Smooth muscle cell (in vitro differentiated cells): Measurements from ENCODE around the gene DLL1. TPM values are rescaled to one million over a fixed set of nuclear protein-coding genes. Genes with fewer than 3 reads are reported as not detected.

Source experiments
- DNase-seq: peaks from one replicate; lab custom pipeline; 2025; ENCODE audit not compliant: unreplicated experiment; lab: John Stamatoyannopoulos, UW
- H2AFZ ChIP-seq: fragments of 200-600 bp; sonication (generic); 2 replicates; pipeline ENCODE4 v1.6.0; 2016; ENCODE audit warnings: antibody characterized with exemption, low read depth, mild to moderate bottlenecking
- H3F3A ChIP-seq: fragments of 200-600 bp; sonication (generic); 2 replicates; pipeline ENCODE4 v1.6.0; 2017; ENCODE audit warnings: antibody characterized with exemption, low read depth
- H3K27ac ChIP-seq: fragments of 200-600 bp; sonication (generic); 2 replicates; pipeline ENCODE4 v1.5.1; 2016; ENCODE audit warnings: low read depth, mild to moderate bottlenecking
- H3K27me3 ChIP-seq: fragments of 200-600 bp; sonication (generic); 2 replicates; pipeline ENCODE4 v1.6.1; 2016; ENCODE audit warnings: low read depth, mild to moderate bottlenecking
- H3K36me3 ChIP-seq: fragments of 200-600 bp; sonication (generic); 2 replicates; pipeline ENCODE4 v1.5.1; 2016; ENCODE audit warnings: low read depth
- H3K4me1 ChIP-seq: fragments of 200-600 bp; sonication (generic); 2 replicates; pipeline ENCODE4 v1.5.1; 2016; ENCODE audit warnings: low read depth
- H3K4me2 ChIP-seq: fragments of 200-600 bp; sonication (generic); 2 replicates; pipeline ENCODE4 v1.6.0; 2016; ENCODE audit warnings: mild to moderate bottlenecking
- H3K4me3 ChIP-seq: fragments of 200-600 bp; sonication (generic); 2 replicates; pipeline ENCODE4 v1.5.1; 2016; ENCODE audit warnings: mild to moderate bottlenecking
- H3K79me2 ChIP-seq: fragments of 200-600 bp; sonication (generic); 2 replicates; pipeline ENCODE4 v1.6.0; 2016; ENCODE audit warnings: low read depth, mild to moderate bottlenecking
- H3K9ac ChIP-seq: fragments of 200-600 bp; sonication (generic); 2 replicates; pipeline ENCODE4 v1.6.0; 2016; ENCODE audit warnings: low read depth
- H3K9me3 ChIP-seq: fragments of 200-600 bp; sonication (generic); replicated peaks from 2 replicates; pipeline ENCODE4 v1.5.1; 2016; ENCODE audit warnings: low read depth
- H4K20me1 ChIP-seq: fragments of 200-600 bp; sonication (generic); 2 replicates; pipeline ENCODE4 v1.6.0; 2016; ENCODE audit warnings: low read depth
- CTCF ChIP-seq: fragments of 200-600 bp; sonication (generic); IDR thresholded peaks from 2 replicates; pipeline ENCODE4 v1.5.1; 2017; ENCODE audit warnings: borderline replicate concordance, mild to moderate bottlenecking, antibody characterized with exemption; ENCODE audit not compliant: insufficient read depth, poor library complexity, severe bottlenecking
- WGBS: methylation state at CpG from one replicate; pipeline ENCODE4 v1.1.7; 2016; ENCODE audit warnings: low lambda C conversion rate; 5-methylcytosine and 5-hydroxymethylcytosine counted together
- polyA plus RNA-seq: library from polyadenylated mRNA; unstranded; fragments of >200 nt; fragmentation: Nextera tagmentation; extraction: Ambion mirVana; gene quantifications from 2 replicates; pipeline ENCODE4 v1.2.1, GENCODE V29; 2016
- total RNA-seq: library from RNA; depleted of rRNA; stranded (reverse); fragments of >200 nt; gene quantifications from 2 replicates; pipeline ENCODE4 v1.2.3, GENCODE V29; 2014

Gene DLL1
- total and polyA plus RNA-seq, 2 experiments from 2014 or later, result 0.36 to 0.70 TPM

DNA sequence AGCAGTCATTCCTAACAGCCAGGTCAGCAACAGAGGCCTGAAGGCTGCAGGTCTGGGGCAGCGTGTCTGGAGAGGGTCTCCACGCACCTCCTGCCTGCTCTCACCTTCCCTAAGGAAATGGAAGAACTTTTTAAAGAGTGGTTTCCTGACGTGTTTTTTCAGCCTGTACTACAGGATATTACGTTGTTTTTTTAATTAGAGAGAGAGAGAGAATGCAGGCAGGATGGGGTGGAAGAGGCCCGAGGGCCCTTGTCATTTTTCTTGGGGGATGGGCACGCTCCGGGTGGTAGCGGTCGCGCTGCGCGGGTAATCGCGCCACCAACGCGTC lies 2.1 kb downstream of the DLL1 start:
- DNase-seq, result no peak
- no peaks in the 10 kb centered on the region for H3F3A ChIP-seq
- H3K27me3 ChIP-seq, result peaks cover 79% of the 10 kb centered on the region
- H3K4me2 ChIP-seq, result peak overlapping the region; percentile 85
- no peaks in the 10 kb centered on the region for H3K36me3 ChIP-seq
- peaks cover 52% of the 10 kb centered on the region for H3K4me1 ChIP-seq
- H4K20me1 ChIP-seq, result no peaks in the 10 kb centered on the region
- no peak overlapping the region for H2AFZ ChIP-seq
- TF ChIP-seq CTCF, result no peak
- H3K79me2 ChIP-seq, result no peaks in the 10 kb centered on the region
- 8% methylated on average over 16 of the region's 16 CpGs for WGBS
- no peaks in the 10 kb centered on the region for H3K9me3 ChIP-seq
- H3K4me3 ChIP-seq, result peak overlapping the region; percentile 58
- H3K27ac ChIP-seq, result no peak overlapping the region
- no peak overlapping the region for H3K9ac ChIP-seq

- Histone ChIP-seq H4K20me1 (no peaks in the 10 kb centered on the region), H3K79me2 (no peaks in the 10 kb centered on the region), H3K36me3 (no peaks in the 10 kb centered on the region), H3K4me2 (peak overlapping the region; percentile 85), H3K4me3 (no peak overlapping the region), H3K27ac (no peak overlapping the region), H3K9ac (no peak overlapping the region), H3F3A (no peaks in the 10 kb centered on the region), H2AFZ (no peak overlapping the region), H3K4me1 (peaks cover 48% of the 10 kb centered on the region), H3K27me3 (peaks cover 73% of the 10 kb centered on the region), H3K9me3 (no peaks in the 10 kb centered on the region)
- 63% methylated on average over 33 of the region's 33 CpGs for WGBS
- TF ChIP-seq CTCF, result no peak
- no peak for DNase-seq
These were observed 2.7 kb downstream of the DLL1 start for GRCh38 chr6:170288091-170288631.

GRCh38 chr6:170287371-170287876 lies 3.5 kb downstream of the DLL1 start:
- WGBS, result 75% methylated on average over 12 of the region's 12 CpGs

More at GRCh38 chr6:170287371-170287876, 3.5 kb downstream of the DLL1 start:
- Histone ChIP-seq H3K9me3 (no peaks in the 10 kb centered on the region), H3K4me3 (no peak overlapping the region), H4K20me1 (no peaks in the 10 kb centered on the region), H3K9ac (no peak overlapping the region), H3K4me1 (peaks cover 40% of the 10 kb centered on the region), H3K79me2 (no peaks in the 10 kb centered on the region), H3K4me2 (no peak overlapping the region), H3F3A (no peaks in the 10 kb centered on the region), H3K27me3 (peaks cover 65% of the 10 kb centered on the region), H3K36me3 (no peaks in the 10 kb centered on the region), H2AFZ (no peak overlapping the region), H3K27ac (no peak overlapping the region)
- TF ChIP-seq CTCF, result no peak
- DNase-seq, result no peak
